Ecto neural progenitor cell (in vitro differentiated cells): ENCODE results near the gene IRX4.
"Not testable (repeated sequence)": the region's sequence is repeated elsewhere in the genome, so short reads cannot be mapped to it uniquely, and the experiment has no call there.

ENCODE experiments used
- DNase-seq: peaks from one replicate; pipeline ENCODE4 v3.0.0-alpha.2; 2018; ENCODE audit warnings: low spot score

The IRX4 gene

GRCh38 chr5:1856596-1857255 lies 26.0 kb downstream of the IRX4 start:
- DNase-seq, result no peak

GRCh38 chr5:1855596-1855995 lies 27.1 kb downstream of the IRX4 start:
- no peak for DNase-seq

GRCh38 chr5:1855075-1855474 lies 27.6 kb downstream of the IRX4 start:
- DNase-seq, result no peak

- DNase-seq, result no peak
Measured at GRCh38 chr5:1853531-1853930, 29.2 kb downstream of the IRX4 start.

- DNase-seq, result no peak
Measured at GRCh38 chr5:1852324-1852947, 30.3 kb downstream of the IRX4 start.

- DNase-seq, result no peak
Measured at GRCh38 chr5:1851290-1851934, 31.3 kb downstream of the IRX4 start.

GRCh38 chr5:1850324-1851154 lies 32.2 kb downstream of the IRX4 start:
- no peak for DNase-seq

- DNase-seq, result no peak
Measured at GRCh38 chr5:1847611-1848010, 35.1 kb downstream of the IRX4 start.

- DNase-seq, result no peak
Measured at GRCh38 chr5:1847056-1847455, 35.7 kb downstream of the IRX4 start.

GRCh38 chr5:1846583-1846982 lies 36.1 kb downstream of the IRX4 start:
- DNase-seq, result no peak

- no peak for DNase-seq
Measured at GRCh38 chr5:1845696-1846095, 37.0 kb downstream of the IRX4 start.

- DNase-seq, result no peak
Measured at GRCh38 chr5:1844708-1845436, 37.9 kb downstream of the IRX4 start.

GRCh38 chr5:1843761-1844160 lies 39.0 kb downstream of the IRX4 start:
- DNase-seq, result not testable (repeated sequence)

- DNase-seq, result no peak
Measured at GRCh38 chr5:1842004-1842819, 40.5 kb downstream of the IRX4 start.

- peak; percentile 81 for DNase-seq
Measured at GRCh38 chr5:1840741-1841521, 41.8 kb downstream of the IRX4 start.

- no peak for DNase-seq
Measured at GRCh38 chr5:1840071-1840547, 42.6 kb downstream of the IRX4 start.

GRCh38 chr5:1838013-1838412 lies 44.7 kb downstream of the IRX4 start:
- DNase-seq, result no peak

GRCh38 chr5:1836891-1837880 lies 45.5 kb downstream of the IRX4 start:
- DNase-seq, result no peak
